ENCODE data around the gene CRB3. TPM values are rescaled to one million over a fixed set of nuclear protein-coding genes. Genes with fewer than 3 reads are reported as not detected.

CRB3 gene
- total and polyA plus RNA-seq, 2 of the 8 experiments (the other 6 are each of a cell fraction or from before 2014, with no cell fraction given) = 21.1 to 24.6 TPM

GRCh38 chr19:6472713-6473112 is 8.6 kb downstream of the CRB3 start:
- H3K27me3 ChIP-seq (replicated peaks in 1 of 4; ENCODE audit: control insufficient read depth in 3 of 4, extremely low read depth in 1 of 4, insufficient read depth in 3 of 4, low read length in 3 of 4) = peaks cover 0 to 16% (median 9%) of the 10 kb centered on the region in 4 experiments; a peak in 6 of 7 replicates
- H3K56ac ChIP-seq (replicated peaks; ENCODE audit: insufficient read length, low read depth, low read length) = no peak overlapping the region

More at GRCh38 chr19:6472713-6473112, 8.6 kb downstream of the CRB3 start:
- Histone ChIP-seq H3K4ac (replicated peaks; ENCODE audit: insufficient read length, low read depth, low read length) (no peak overlapping the region), H2BK5ac (ENCODE audit: low read depth, low read length) (no peak overlapping the region), H2BK12ac (ENCODE audit: low read depth, low read length) (no peak overlapping the region), H4K8ac (ENCODE audit: extremely low read depth, insufficient read depth, low read length) (no peak overlapping the region), H2AK5ac (ENCODE audit: low read depth, low read length) (no peak overlapping the region), H3K27ac (ENCODE audit: low read depth, low read length) (no peak overlapping the region), H4K20me1 (replicated peaks in 1 of 2; ENCODE audit: control insufficient read depth in 1 of 2, insufficient read depth in 2 of 2, low read length in 2 of 2) (peaks cover 0 to 3% of the 10 kb centered on the region in 2 experiments), H3K9ac (replicated peaks in 1 of 4; ENCODE audit: extremely low read depth in 1 of 4, low read depth in 3 of 4, low read length in 3 of 4) (no peak overlapping the region), H4K91ac (replicated peaks; ENCODE audit: insufficient read length, low read length) (no peak overlapping the region), H3K18ac (ENCODE audit: extremely low read depth, low read length) (no peak overlapping the region), H3K79me2 (ENCODE audit: control insufficient read depth in 1 of 2, insufficient read depth in 2 of 2, low read length in 2 of 2) (no peaks in the 10 kb centered on the region), H3K9me3 (ENCODE audit: insufficient read depth in 2 of 2, low read depth in 1 of 2, low read length in 1 of 2) (no peaks in the 10 kb centered on the region), H2BK15ac (ENCODE audit: low read length) (no peak overlapping the region), H3K14ac (ENCODE audit: insufficient read length) (no peak overlapping the region), H2BK20ac (ENCODE audit: low read length) (no peak overlapping the region), H2AFZ (ENCODE audit: low read length) (no peak overlapping the region), H2BK120ac (replicated peaks; ENCODE audit: low read depth, low read length) (no peak overlapping the region), H4K5ac (ENCODE audit: insufficient read length, low read depth, low read length) (no peak overlapping the region), H3K36me3 (ENCODE audit: control insufficient read depth in 2 of 4, insufficient read depth in 4 of 4, low read length in 3 of 4) (no peaks in the 10 kb centered on the region; a peak in 1 of 8 replicates), H3K4me3 (ENCODE audit: extremely low read depth in 1 of 4, insufficient read depth in 2 of 4, low read depth in 3 of 4, low read length in 4 of 4) (no peak overlapping the region), H3K4me2 (ENCODE audit: insufficient read depth in 1 of 2, low read depth in 2 of 2, low read length in 2 of 2) (no peak overlapping the region), H3K23me2 (ENCODE audit: low read depth, low read length) (peaks cover 14% of the 10 kb centered on the region), H3K4me1 (replicated peaks in 1 of 4; ENCODE audit: control insufficient read depth in 3 of 4, insufficient read depth in 4 of 4, low read length in 3 of 4) (peaks cover 0 to 14% (median 4%) of the 10 kb centered on the region in 4 experiments; a peak in 5 of 7 replicates), H3K79me1 (ENCODE audit: low read depth, low read length) (no peaks in the 10 kb centered on the region), H3K23ac (ENCODE audit: insufficient read length) (no peak overlapping the region)
- POLR2A ChIA-PET (ENCODE audit: partially characterized antibody) = interaction anchor here (0.9 kb wide), 1 partner anchor 13 kb away, joined by 3 read pairs; the partner anchor contains the start of gene SLC25A23
- no peak for FAIRE-seq
- no peak for DNase-seq (ENCODE audit: low read depth in 1 of 2, low spot score in 2 of 2)
- CTCF ChIA-PET (ENCODE audit: partially characterized antibody) = interaction anchor here (1.3 kb wide), 1 partner anchor 9 kb away, joined by 4 read pairs; the partner anchor contains the start of gene DENND1C
- WGBS, 2 experiments (ENCODE audit: extremely low coverage in 1 of 2, insufficient coverage in 1 of 2, insufficient read length in 1 of 2, insufficient replicate concordance in 2 of 2, low coverage in 1 of 2, low lambda C conversion rate in 2 of 2, missing lambda C conversion rate in 1 of 2) = 98% methylated on average over 4 of the region's 4 CpGs; no CpG with 5 or more reads in 1 of the 2 experiments
- TF ChIP-seq JUN (IDR thresholded peaks at IDR 0.05; ENCODE audit: low read depth, low read length) = no peak
- TF ChIP-seq RXRA (IDR thresholded peaks at IDR 0.05; ENCODE audit: insufficient read depth, low read depth, low read length) = no peak
- no peak for TF ChIP-seq SP4 (IDR thresholded peaks at IDR 0.05; ENCODE audit: low read length)
- no peak for TF ChIP-seq CBX8 (IDR thresholded peaks at IDR 0.05; ENCODE audit: borderline replicate concordance, low read depth, low read length)
- TF ChIP-seq GABPA (IDR thresholded peaks at IDR 0.05; ENCODE audit: borderline replicate concordance, insufficient read depth, low read length) = no peak

Measured in H1 (cell line).